ENCODE data around the gene PLB1.

DNA sequence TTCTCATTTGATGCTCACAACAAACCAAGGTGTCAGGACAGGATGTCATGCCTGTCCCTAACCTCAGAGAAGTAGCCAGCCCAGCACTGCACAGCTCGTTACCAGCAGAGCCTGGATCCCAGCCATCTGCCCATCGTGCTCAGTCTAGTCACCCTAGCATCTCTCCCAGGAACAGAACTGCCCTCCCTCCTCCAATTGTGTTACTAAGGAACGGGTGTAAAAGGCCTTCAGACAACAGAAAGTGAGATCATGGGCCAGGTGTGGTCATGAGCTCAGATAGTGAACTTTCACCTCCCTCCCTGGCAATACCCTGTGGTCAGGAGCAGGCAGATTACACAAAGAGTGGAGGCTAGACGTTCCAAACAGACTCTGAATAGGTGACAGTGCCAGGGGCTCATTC is 144.0 kb downstream of the PLB1 start:
- TF ChIP-seq CTCF (IDR thresholded peaks at IDR 0.05; ENCODE audit: borderline replicate concordance, extremely low read depth, low read length, poor library complexity, severe bottlenecking): no peak
- no peak for TF ChIP-seq EZH2 (IDR thresholded peaks at IDR 0.05; ENCODE audit: borderline replicate concordance, low read depth, low read length, severe bottlenecking)

Data from DND-41 (cell line).